AG10803 (cell line): ENCODE results near the gene ARL6IP5.

ENCODE experiments used
- DNase-seq: peaks from one replicate; pipeline ENCODE4 v3.0.0; 2010; ENCODE audit warnings: low read depth
- H3K4me3 ChIP-seq: 2 replicates; pipeline ENCODE4 v1.5.1; 2011; ENCODE audit warnings: mild to moderate bottlenecking, low read length, control low read depth
- CTCF ChIP-seq: conservative IDR thresholded peaks from 2 replicates; pipeline ENCODE4 v1.5.1; 2011; ENCODE audit warnings: mild to moderate bottlenecking, low read length, control low read depth, inconsistent platforms

The ARL6IP5 gene

GRCh38 chr3:69137412-69137811 is 52.7 kb downstream of the ARL6IP5 start:
- TF ChIP-seq CTCF, result no peak

DNA sequence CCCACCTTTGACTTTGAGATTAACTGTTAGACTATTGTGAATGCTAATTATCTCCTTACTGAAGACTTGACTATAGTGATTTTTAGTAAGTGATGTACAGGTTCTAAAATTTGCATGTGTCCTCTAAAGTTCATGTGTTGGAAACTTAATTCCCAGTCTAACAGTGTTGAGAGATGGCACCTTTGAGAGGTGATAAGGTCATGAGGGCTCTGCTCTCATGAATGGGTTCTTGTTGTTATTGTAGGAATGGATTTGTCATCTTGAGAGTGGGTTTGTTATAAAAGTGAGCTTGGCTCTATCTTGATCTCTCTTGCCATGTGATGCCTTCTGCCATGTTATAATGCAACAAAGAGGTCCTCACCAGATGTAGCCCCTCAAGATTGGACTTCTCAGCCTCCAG is 56.6 kb downstream of the ARL6IP5 start:
- no peak for TF ChIP-seq CTCF
- no peak for DNase-seq
- no peak overlapping the region for H3K4me3 ChIP-seq

More at GRCh38 chr3:69137412-69137811, 52.7 kb downstream of the ARL6IP5 start:
- no peak overlapping the region for H3K4me3 ChIP-seq
- DNase-seq, result no peak

- no peak for DNase-seq
- H3K4me3 ChIP-seq, result no peak overlapping the region
- TF ChIP-seq CTCF, result no peak
Observed at GRCh38 chr3:69142090-69142489, 57.4 kb downstream of the ARL6IP5 start.

DNA sequence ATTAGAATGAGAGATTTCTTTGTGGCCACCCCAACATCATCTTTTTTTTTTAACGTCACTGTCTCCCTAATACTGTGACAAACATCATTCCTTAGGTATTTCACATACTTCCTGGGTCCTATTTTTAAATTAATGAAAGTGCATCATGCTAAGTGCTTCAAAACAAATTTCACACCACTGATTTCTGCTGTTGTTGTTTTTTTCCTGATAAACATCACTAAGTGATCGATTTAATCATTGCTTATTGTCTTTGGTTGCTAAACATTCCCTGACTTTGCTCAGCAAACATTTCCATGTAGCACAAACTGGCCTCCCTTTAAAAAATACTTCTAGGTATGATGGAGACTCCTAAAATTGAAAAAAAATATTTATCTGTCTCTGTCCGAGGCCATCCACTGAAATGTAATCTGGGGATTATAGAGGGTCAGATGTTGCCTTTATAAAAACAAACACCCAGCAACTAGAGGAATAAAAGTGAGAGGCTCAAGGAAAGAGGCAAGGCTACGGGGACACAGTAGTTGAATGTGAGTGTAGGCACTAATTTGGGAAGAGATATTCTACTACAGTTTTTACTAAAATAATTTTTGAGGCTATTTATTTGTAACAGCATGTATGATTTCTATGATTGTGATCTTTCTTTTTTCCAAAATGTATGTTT is 58.2 kb downstream of the ARL6IP5 start:
- TF ChIP-seq CTCF, result no peak
- no peak overlapping the region for H3K4me3 ChIP-seq
- DNase-seq, result no peak

DNA sequence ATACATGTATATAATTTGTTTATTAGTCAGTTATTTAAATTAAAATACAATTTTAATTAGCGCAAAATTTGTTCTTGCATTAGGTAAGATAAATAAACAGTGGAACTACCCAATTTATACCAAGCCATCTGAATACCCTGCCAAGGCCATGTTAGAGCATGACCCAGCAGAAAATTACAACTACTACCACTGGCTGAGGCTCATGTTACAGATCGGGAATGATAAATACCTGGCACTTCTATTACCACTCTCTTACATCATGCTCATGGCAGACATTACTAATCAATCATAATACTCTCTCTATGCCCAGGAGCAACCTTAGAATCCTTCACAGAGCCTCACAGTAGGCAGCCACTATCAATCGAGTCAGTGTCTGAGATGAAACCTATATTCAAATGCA is 58.9 kb downstream of the ARL6IP5 start:
- no peak overlapping the region for H3K4me3 ChIP-seq
- TF ChIP-seq CTCF, result no peak
- peak; percentile 33 for DNase-seq

DNA sequence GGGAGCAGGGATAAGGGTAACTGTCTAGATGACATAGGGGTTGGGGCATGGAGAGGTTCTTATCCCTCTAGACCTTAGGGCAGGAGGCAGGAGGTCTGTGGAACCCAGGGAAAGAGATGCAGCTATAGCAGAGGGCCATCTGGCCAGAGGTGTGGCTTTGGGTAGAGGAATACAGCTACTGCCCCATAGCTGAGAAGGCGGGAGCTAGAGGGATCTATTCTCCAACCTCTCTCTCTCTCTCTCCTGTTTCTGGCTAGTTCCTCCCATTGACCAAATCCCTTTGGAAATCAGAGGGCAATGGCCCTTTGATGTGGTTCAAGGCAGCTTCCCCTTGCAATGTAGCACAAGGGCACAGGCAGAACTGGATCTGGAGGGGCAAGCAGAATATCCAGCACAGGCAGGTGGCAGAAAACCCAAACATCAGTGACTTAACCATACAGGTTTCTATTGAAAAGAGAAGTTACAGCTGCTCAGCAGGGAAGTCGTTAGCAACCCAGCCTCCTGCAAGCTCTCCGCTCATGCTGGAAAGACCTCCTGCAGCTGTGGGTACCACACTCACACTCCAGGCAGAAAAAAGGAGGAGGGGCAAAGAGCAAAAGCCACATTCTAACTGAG is 60.0 kb downstream of the ARL6IP5 start:
- TF ChIP-seq CTCF, result no peak
- DNase-seq, result no peak
- no peak overlapping the region for H3K4me3 ChIP-seq

DNA sequence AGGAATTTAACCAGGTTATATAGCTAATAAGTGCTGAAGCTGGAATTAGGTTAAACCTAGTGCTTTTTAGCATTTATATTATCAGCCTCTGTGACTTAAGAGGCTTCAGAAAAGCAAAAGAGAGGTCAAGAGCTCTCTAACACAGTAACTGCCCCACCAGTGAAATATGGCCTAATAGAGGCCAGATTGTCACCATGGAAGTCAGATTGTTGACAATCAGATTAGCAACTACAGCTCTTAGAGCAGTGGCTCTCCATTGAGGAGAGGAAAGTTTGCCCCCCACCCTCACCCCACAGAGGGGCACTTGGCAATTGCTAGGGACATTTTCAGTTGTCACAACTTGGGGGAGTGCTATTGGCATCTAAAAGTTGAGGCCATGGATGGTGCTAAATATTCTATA is 61.0 kb downstream of the ARL6IP5 start:
- TF ChIP-seq CTCF, result no peak
- no peak overlapping the region for H3K4me3 ChIP-seq
- no peak for DNase-seq
